NCI-H1105 (cell line): Measurements from ENCODE around the gene BATF2.

Experiments used
- DNase-seq: peaks from one replicate; lab custom pipeline; 2025; lab: John Stamatoyannopoulos, UW

Gene BATF2

GRCh38 chr11:64963072-64963631 is 33.6 kb downstream of the BATF2 start:
- DNase-seq: no peak

- no peak for DNase-seq
Measured at GRCh38 chr11:64960719-64961118, 36.1 kb downstream of the BATF2 start.

- no peak for DNase-seq
Measured at GRCh38 chr11:64959498-64959897, 37.3 kb downstream of the BATF2 start.

GRCh38 chr11:64954201-64954600 is 42.6 kb downstream of the BATF2 start:
- DNase-seq: no peak

- no peak for DNase-seq
Measured at GRCh38 chr11:64951529-64951928, 45.2 kb downstream of the BATF2 start.

- no peak for DNase-seq
Measured at GRCh38 chr11:64947208-64947814, 49.5 kb downstream of the BATF2 start.
